Measurements from ENCODE around the gene TEAD2. TPM values are rescaled to one million over a fixed set of nuclear protein-coding genes. Genes with fewer than 3 reads are reported as not detected.
"Not testable (repeated sequence)": the region's sequence is repeated elsewhere in the genome, so short reads cannot be mapped to it uniquely, and the experiment has no call there.

TEAD2 gene
- total RNA-seq, 1 experiment from 2014 or later = 155 TPM

DNA sequence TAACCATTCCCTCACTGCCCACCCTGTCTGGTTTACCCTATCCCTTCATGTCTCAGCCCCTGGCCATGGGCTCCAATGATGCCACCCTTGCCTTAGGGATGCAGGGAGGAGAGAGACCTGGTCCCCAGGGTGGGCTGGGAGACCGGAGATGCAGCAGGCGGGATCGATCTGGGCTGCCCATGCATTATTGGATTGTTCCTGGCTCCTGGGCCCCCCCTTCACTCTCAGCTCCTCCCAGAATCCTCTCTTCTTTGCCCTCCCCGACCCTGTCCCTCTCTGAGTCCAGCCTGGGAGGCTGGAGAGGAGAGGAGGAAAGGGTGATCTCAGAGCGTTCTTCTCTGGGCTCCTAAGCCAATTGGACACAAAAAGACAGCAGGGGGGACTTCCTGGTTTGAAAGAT is 31.7 kb upstream of the TEAD2 start:
- H3K36me3 ChIP-seq (replicated peaks; ENCODE audit: control insufficient read depth, insufficient read depth, low read length) = no peaks in the 10 kb centered on the region
- DNase-seq = peak; percentile 46
- no peak overlapping the region for H3K4me3 ChIP-seq (ENCODE audit: insufficient read depth, low read depth, low read length)
- H3K27me3 ChIP-seq (ENCODE audit: control insufficient read depth, insufficient read depth, low read length) = no peaks in the 10 kb centered on the region; the same call in 1 of the 2 replicates

GRCh38 chr19:49391581-49392399 is 29.6 kb upstream of the TEAD2 start:
- Histone ChIP-seq H3K36me3 (replicated peaks; ENCODE audit: control insufficient read depth, insufficient read depth, low read length) (no peaks in the 10 kb centered on the region), H3K4me3 (ENCODE audit: insufficient read depth, low read depth, low read length) (no peak overlapping the region), H3K27me3 (ENCODE audit: control insufficient read depth, insufficient read depth, low read length) (no peaks in the 10 kb centered on the region; the same call in 1 of the 2 replicates)
- DNase-seq = peak; percentile 95

- H3K27me3 ChIP-seq (ENCODE audit: control insufficient read depth, insufficient read depth, low read length) = no peaks in the 10 kb centered on the region; the same call in 1 of the 2 replicates
- H3K36me3 ChIP-seq (replicated peaks; ENCODE audit: control insufficient read depth, insufficient read depth, low read length) = no peaks in the 10 kb centered on the region
- H3K4me3 ChIP-seq (ENCODE audit: insufficient read depth, low read depth, low read length) = no peak overlapping the region
- DNase-seq = no peak
Observed at GRCh38 chr19:49390929-49391359, 28.7 kb upstream of the TEAD2 start.

GRCh38 chr19:49390131-49390928 is 28.1 kb upstream of the TEAD2 start:
- DNase-seq = peak; percentile 49

GRCh38 chr19:49389406-49389805 is 27.2 kb upstream of the TEAD2 start:
- DNase-seq = peak; percentile 52
- Histone ChIP-seq H3K36me3 (replicated peaks; ENCODE audit: control insufficient read depth, insufficient read depth, low read length) (no peaks in the 10 kb centered on the region), H3K4me3 (ENCODE audit: insufficient read depth, low read depth, low read length) (no peak overlapping the region), H3K27me3 (ENCODE audit: control insufficient read depth, insufficient read depth, low read length) (no peaks in the 10 kb centered on the region; the same call in 1 of the 2 replicates)

More at GRCh38 chr19:49390131-49390928, 28.1 kb upstream of the TEAD2 start:
- H3K36me3 ChIP-seq (replicated peaks; ENCODE audit: control insufficient read depth, insufficient read depth, low read length) = no peaks in the 10 kb centered on the region
- no peak overlapping the region for H3K4me3 ChIP-seq (ENCODE audit: insufficient read depth, low read depth, low read length)
- H3K27me3 ChIP-seq (ENCODE audit: control insufficient read depth, insufficient read depth, low read length) = no peaks in the 10 kb centered on the region; the same call in 1 of the 2 replicates

DNA sequence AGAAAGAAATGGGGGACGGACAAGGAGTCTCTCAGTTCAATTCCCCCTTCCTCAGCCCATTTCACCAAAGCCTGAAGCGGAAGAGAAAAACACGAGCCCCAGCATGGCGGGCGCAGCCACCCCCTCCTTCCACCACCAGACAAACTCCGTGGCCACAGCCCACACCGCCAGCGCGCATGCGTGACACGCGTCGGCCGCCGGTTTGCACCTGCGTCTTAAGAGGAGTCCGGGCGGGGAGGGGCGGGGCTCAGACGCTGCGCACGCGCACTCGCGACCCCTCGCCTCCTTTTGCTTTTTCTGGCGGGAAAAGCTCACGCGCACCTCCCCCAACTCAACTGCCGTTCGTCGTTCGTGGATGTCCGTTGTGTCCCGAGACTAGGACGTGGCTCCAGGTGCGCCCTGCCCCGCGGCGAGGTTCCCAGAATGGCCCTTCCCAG is 25.7 kb upstream of the TEAD2 start, which contains the start of gene KASH5:
Gene KASH5, plus strand, starts transcription at position 314 of the 437 bp plus-strand sequence. CDS start 2,635 bp downstream, outside the sequence.
- Histone ChIP-seq H3K36me3 (replicated peaks; ENCODE audit: control insufficient read depth, insufficient read depth, low read length) (no peaks in the 10 kb centered on the region), H3K4me3 (ENCODE audit: insufficient read depth, low read depth, low read length) (no peak within 1 kb of the TSS), H3K27me3 (ENCODE audit: control insufficient read depth, insufficient read depth, low read length) (no peaks in the 10 kb centered on the region; the same call in 1 of the 2 replicates)
- DNase-seq = peak; percentile 55

DNA sequence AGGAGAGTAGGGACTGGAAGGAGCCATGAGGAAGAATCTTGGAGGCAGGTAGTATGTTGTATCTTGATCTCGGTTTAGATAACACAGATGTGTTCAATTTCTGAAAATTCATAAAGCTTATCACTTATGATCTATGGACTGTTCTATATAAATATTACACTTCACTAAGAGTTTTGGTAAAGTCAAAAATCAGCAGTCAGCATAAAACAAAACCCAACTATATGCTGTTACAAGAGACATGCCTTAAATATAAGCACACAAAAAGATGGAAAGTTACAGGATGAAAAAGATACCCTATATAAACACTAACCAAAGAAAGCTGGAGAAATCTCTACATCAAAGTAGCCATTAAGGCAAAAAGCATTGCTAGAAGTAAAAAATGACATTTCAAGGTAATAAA is 21.4 kb upstream of the TEAD2 start:
- H3K4me3 ChIP-seq (ENCODE audit: insufficient read depth, low read depth, low read length) = no peak overlapping the region
- H3K36me3 ChIP-seq (replicated peaks; ENCODE audit: control insufficient read depth, insufficient read depth, low read length) = no peaks in the 10 kb centered on the region
- H3K27me3 ChIP-seq (ENCODE audit: control insufficient read depth, insufficient read depth, low read length) = no peaks in the 10 kb centered on the region
- DNase-seq = no peak

DNA sequence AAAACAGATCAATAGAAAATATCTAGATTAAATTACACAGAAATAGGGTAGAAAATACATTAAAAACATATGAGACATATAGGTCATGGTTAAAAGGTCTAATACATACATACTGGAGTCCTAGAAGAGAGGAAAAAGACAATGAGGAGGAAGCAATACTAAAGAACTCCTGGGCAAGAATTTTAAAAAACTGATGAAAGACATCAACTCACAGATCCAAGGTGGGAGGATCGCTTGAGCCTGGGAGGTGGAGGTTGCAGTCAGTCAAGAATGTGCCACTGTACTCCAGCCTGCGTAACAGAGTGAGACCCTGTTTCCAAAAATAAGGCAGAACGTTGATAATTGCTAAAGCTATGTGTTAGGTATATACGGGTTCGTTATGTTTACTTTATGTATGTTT is 20.4 kb upstream of the TEAD2 start:
- Histone ChIP-seq H3K4me3 (ENCODE audit: insufficient read depth, low read depth, low read length) (no peak overlapping the region), H3K27me3 (ENCODE audit: control insufficient read depth, insufficient read depth, low read length) (no peaks in the 10 kb centered on the region), H3K36me3 (replicated peaks; ENCODE audit: control insufficient read depth, insufficient read depth, low read length) (no peaks in the 10 kb centered on the region)
- no peak for DNase-seq

DNA sequence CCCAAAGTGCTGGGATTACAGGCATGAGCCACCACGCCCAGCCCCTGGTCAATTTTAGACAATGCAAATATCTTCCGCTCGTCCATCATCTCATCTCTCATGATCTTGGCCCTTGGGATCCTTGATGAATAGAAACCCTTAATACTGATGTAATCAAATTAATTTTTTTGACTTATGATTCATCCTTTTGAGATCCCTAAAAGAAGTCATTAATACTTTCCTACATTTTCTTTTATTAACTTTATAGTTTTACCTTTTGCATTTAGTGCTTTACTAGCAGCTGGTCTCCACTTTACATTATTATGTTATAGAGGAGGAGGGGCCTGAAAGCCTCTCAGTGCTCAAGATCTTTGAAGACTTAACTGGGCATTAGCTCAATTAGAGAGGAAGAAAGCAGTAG is 18.2 kb upstream of the TEAD2 start:
- no peak overlapping the region for H3K4me3 ChIP-seq (ENCODE audit: insufficient read depth, low read depth, low read length)
- no peaks in the 10 kb centered on the region for H3K27me3 ChIP-seq (ENCODE audit: control insufficient read depth, insufficient read depth, low read length)
- H3K36me3 ChIP-seq (replicated peaks; ENCODE audit: control insufficient read depth, insufficient read depth, low read length) = no peaks in the 10 kb centered on the region
- no peak for DNase-seq

DNA sequence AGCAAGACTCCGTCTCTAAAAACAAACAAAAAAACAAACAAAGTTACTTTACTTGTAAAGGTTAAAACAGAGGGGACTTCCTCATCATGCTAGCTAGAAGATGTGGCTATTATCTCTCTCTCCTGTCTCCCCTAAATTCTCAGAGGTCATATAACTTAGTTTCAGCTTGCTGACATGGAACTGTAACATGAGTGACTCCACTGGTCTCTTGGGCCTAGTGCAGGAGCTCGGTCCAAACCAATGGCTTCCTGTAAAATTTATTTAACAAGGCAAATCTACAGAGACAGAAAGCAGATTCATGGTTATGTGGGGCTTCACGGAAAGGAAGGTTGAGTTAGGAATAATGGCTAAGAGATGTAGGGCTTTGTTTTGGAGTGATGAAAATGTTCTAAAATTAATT is 16.3 kb upstream of the TEAD2 start:
- no peaks in the 10 kb centered on the region for H3K36me3 ChIP-seq (replicated peaks; ENCODE audit: control insufficient read depth, insufficient read depth, low read length)
- DNase-seq = no peak
- no peaks in the 10 kb centered on the region for H3K27me3 ChIP-seq (ENCODE audit: control insufficient read depth, insufficient read depth, low read length)
- H3K4me3 ChIP-seq (ENCODE audit: insufficient read depth, low read depth, low read length) = no peak overlapping the region

DNA sequence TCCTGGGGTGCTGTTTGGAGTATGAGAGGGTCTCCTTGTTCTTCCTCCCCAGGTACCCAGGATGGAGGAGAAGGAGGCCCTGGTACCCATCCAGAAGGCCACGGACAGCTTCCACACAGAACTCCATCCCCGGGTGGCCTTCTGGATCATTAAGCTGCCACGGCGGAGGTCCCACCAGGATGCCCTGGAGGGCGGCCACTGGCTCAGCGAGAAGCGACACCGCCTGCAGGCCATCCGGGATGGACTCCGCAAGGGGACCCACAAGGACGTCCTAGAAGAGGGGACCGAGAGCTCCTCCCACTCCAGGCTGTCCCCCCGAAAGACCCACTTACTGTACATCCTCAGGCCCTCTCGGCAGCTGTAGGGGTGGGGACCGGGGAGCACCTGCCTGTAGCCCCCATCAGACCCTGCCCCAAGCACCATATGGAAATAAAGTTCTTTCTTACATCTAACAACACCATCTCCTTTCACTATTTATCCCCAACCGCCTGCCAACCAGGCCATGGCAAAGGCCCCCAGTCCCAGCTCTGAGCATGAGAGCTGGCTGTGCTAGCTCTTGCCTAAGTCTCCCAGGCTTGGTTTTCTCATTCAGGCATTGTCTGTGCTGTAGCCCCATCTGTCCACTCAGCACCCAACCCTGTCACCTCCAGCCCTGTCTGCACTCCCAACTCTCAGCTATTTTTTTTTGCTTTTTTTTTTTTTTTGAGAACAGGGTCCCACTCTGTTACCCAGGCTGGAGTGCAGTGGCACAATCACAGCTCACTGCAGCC is 12.6 kb upstream of the TEAD2 start:
- Histone ChIP-seq H3K36me3 (replicated peaks; ENCODE audit: control insufficient read depth, insufficient read depth, low read length) (no peaks in the 10 kb centered on the region), H3K27me3 (ENCODE audit: control insufficient read depth, insufficient read depth, low read length) (no peaks in the 10 kb centered on the region), H3K4me3 (ENCODE audit: insufficient read depth, low read depth, low read length) (no peak overlapping the region)
- peak; percentile 32 for DNase-seq

GRCh38 chr19:49373174-49373573 is 11.0 kb upstream of the TEAD2 start:
- H3K27me3 ChIP-seq (ENCODE audit: control insufficient read depth, insufficient read depth, low read length); DNase-seq; H3K4me3 ChIP-seq (ENCODE audit: insufficient read depth, low read depth, low read length): not testable (repeated sequence)

DNA sequence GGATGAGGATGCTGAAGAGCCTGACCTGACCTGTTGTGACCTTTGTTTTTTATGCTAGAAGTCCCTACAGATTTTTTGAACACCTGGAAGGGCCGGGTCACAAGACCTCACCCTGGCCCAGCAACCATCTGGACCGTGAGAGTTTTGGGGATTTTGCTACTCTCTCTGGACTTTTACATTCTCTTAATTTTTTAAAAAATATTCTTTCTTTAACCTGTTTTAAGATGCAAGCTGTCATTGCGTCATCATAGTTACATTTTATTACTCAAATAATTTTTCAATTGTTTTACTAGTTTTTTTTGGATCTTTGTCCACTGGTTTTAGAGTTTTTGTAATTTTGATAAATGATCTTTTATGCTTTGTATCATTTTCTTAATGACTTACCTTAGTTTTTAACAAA is 9.0 kb upstream of the TEAD2 start:
- DNase-seq = no peak
- H3K27me3 ChIP-seq (ENCODE audit: control insufficient read depth, insufficient read depth, low read length) = no peaks in the 10 kb centered on the region
- no peaks in the 10 kb centered on the region for H3K36me3 ChIP-seq (replicated peaks; ENCODE audit: control insufficient read depth, insufficient read depth, low read length)
- no peak overlapping the region for H3K4me3 ChIP-seq (ENCODE audit: insufficient read depth, low read depth, low read length)

More at GRCh38 chr19:49373174-49373573, 11.0 kb upstream of the TEAD2 start:
- H3K36me3 ChIP-seq (replicated peaks; ENCODE audit: control insufficient read depth, insufficient read depth, low read length) = not testable (repeated sequence)

DNA sequence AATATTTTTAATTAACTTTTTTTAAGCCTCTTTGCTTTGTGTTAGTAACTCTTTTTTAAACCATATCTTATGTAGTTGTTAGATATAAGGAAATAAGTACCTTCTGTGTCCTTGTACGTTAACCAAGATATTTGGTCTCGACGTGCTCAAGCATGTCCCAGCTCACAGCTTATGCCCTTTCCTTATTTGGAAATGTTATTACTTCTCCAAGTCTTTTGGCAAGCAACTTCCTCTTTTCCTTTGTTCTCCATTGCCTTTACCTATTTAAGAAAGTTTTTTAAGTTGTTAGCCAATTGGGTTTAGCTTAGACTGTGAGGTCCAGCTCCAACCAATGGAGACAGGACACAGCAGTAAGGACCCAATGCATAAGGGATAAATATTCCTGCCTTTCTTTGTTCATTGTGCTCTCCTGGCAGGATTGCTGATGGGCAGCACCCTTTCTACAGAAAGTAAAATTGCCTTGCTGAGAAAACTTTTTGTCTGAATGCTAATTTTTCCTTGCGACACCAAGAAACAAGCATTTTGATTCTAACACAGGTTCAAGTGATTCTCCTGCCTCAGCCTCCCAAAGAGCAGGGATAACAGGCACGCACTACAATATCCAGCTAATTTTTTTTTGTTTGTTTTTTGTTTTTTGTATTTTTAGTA is 6.6 kb upstream of the TEAD2 start:
- DNase-seq = no peak
- no peak overlapping the region for H3K4me3 ChIP-seq (ENCODE audit: insufficient read depth, low read depth, low read length)
- no peaks in the 10 kb centered on the region for H3K27me3 ChIP-seq (ENCODE audit: control insufficient read depth, insufficient read depth, low read length)
- no peaks in the 10 kb centered on the region for H3K36me3 ChIP-seq (replicated peaks; ENCODE audit: control insufficient read depth, insufficient read depth, low read length)
